ENCODE results near the gene LHFPL2. TPM values are rescaled to one million over a fixed set of nuclear protein-coding genes. Genes with fewer than 3 reads are reported as not detected.

Gene LHFPL2
- total and polyA plus RNA-seq, 2 of the 4 experiments (the other 2 are of a cell fraction) = 6.5 to 11.3 TPM

DNA sequence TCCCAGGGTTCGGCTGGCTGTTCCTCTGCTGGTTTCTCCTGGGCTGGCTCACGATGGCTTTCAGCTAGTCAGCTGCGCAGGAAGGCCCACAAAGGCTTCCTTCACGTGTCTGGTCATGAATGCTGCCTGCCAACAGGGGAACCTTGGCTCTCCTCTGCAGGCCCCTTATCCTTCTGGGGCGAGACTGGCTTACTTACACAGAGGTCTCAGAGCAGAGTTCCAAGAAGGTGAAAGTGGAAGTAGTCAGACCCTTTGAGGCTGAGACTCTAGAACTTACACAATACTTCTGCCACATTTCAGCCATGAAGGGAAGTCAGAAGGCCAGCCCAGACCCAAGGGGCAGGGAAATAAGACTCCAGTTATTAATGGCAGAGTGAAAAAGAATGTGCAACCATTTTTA, 99.5 kb downstream of the LHFPL2 start:
- Histone ChIP-seq H3K4me3 (ENCODE audit: insufficient read depth, low read depth, low read length) (no peak overlapping the region), H3K9me1 (ENCODE audit: insufficient read depth, low read length) (peaks cover 21% of the 10 kb centered on the region), H3K4ac (ENCODE audit: low read depth, low read length) (no peak overlapping the region), H4K91ac (ENCODE audit: insufficient read depth, low read depth, low read length) (peak overlapping the region; percentile 38; the same call in 1 of the 2 replicates), H3K27ac (ENCODE audit: insufficient read depth, low read length) (no peak overlapping the region), H3K56ac (ENCODE audit: extremely low read depth, insufficient read depth, low read length) (no peak overlapping the region), H3K4me1 (ENCODE audit: control insufficient read depth, insufficient read depth, low read length) (peaks cover 29% of the 10 kb centered on the region), H2AFZ (replicated peaks; ENCODE audit: low read length, poor library complexity) (no peak overlapping the region), H3K27me3 (ENCODE audit: control insufficient read depth, insufficient read depth, low read length) (no peaks in the 10 kb centered on the region), H3K4me2 (ENCODE audit: low read depth, low read length) (no peak overlapping the region), H3K18ac (ENCODE audit: low read depth, low read length) (peak overlapping the region; percentile 19), H2AK5ac (ENCODE audit: low read depth, low read length) (no peak overlapping the region; the same call in 1 of the 2 replicates), H4K20me1 (ENCODE audit: insufficient read depth, low read length) (peaks cover 19% of the 10 kb centered on the region; the same call in 1 of the 2 replicates), H2BK120ac (ENCODE audit: low read depth, low read length) (no peak overlapping the region), H3K9ac (ENCODE audit: low read depth, low read length) (no peak overlapping the region), H4K5ac (ENCODE audit: low read depth, low read length) (no peak overlapping the region), H2BK5ac (ENCODE audit: low read depth, low read length, poor library complexity, severe bottlenecking) (no peak overlapping the region), H2BK20ac (ENCODE audit: low read depth, low read length) (no peak overlapping the region; the same call in 1 of the 2 replicates), H3K79me1 (ENCODE audit: low read depth in 1 of 2, low read length in 2 of 2) (peaks cover 42 to 82% of the 10 kb centered on the region in 2 experiments), H2BK15ac (ENCODE audit: low read depth, low read length) (no peak overlapping the region), H4K8ac (ENCODE audit: low read depth in 2 of 2, low read length in 2 of 2) (no peak overlapping the region; a peak in 1 of 4 replicates), H3K14ac (replicated peaks; ENCODE audit: low read depth, low read length) (0 out of 2 replicates have a peak overlapping the region, but pooled peaks have one; percentile 23), H3K23ac (ENCODE audit: low read depth, low read length) (no peak overlapping the region), H3K36me3 (ENCODE audit: control insufficient read depth, insufficient read depth, low read length) (peaks cover 7% of the 10 kb centered on the region; the same call in 1 of the 2 replicates), H2AK9ac (replicated peaks; ENCODE audit: low read depth, low read length, poor library complexity) (peak overlapping the region; percentile 34), H3K9me3 (ENCODE audit: control insufficient read depth, insufficient read depth, low read length) (no peaks in the 10 kb centered on the region)
- DNase-seq (no peak), ATAC-seq (ENCODE audit: low read depth) (no peak)
- ChIA-PET POLR2A (ENCODE audit: unreplicated experiment) (no interaction called here), CTCF (interaction anchor here (1.8 kb wide), 1 partner anchor 11 kb away, joined by 4 read pairs; no protein-coding TSS in a partner anchor)
- BruUV-seq (replicated peaks) = no TSS peak
- WGBS, 2 experiments (ENCODE audit: extremely low coverage in 2 of 2, insufficient read length in 1 of 2) = 100% methylated on average over 3 of the region's 5 CpGs; no CpG with 5 or more reads in 1 of the 2 experiments
- in situ Hi-C loops (cut with MboI; ENCODE audit: low sequenced_read_pairs) = no loop called here
- intact Hi-C loops (cut with micrococcal nuclease) = loop anchor here (5.0 kb wide), 2 partner anchors 98 to 418 kb away; partner anchors contain the start of gene LHFPL2
- TF ChIP-seq MAFK (IDR thresholded peaks at IDR 0.05; ENCODE audit: low read depth, low read length) = no peak
- TF ChIP-seq FOS (IDR thresholded peaks at IDR 0.05; ENCODE audit: low read depth, low read length) = no peak
- no peak for TF ChIP-seq RFX5 (IDR thresholded peaks at IDR 0.05; ENCODE audit: low read depth, low read length)
- no peak for TF ChIP-seq RAD21 (IDR thresholded peaks at IDR 0.05; ENCODE audit: low read length)
- TF ChIP-seq POLR2A (IDR thresholded peaks at IDR 0.05; ENCODE audit: low read depth, low read length) = no peak
- TF ChIP-seq NFE2L2 (IDR thresholded peaks at IDR 0.05; ENCODE audit: low read depth, low read length) = no peak
- TF ChIP-seq, protein P1, sequence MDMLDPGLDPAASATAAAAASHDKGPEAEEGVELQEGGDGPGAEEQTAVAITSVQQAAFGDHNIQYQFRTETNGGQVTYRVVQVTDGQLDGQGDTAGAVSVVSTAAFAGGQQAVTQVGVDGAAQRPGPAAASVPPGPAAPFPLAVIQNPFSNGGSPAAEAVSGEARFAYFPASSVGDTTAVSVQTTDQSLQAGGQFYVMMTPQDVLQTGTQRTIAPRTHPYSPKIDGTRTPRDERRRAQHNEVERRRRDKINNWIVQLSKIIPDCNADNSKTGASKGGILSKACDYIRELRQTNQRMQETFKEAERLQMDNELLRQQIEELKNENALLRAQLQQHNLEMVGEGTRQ (IDR thresholded peaks at IDR 0.05; ENCODE audit: low read depth, low read length) = no peak
- TF ChIP-seq MXI1 (IDR thresholded peaks at IDR 0.05; ENCODE audit: borderline replicate concordance, low read depth, low read length) = no peak
- TF ChIP-seq, protein P2, sequence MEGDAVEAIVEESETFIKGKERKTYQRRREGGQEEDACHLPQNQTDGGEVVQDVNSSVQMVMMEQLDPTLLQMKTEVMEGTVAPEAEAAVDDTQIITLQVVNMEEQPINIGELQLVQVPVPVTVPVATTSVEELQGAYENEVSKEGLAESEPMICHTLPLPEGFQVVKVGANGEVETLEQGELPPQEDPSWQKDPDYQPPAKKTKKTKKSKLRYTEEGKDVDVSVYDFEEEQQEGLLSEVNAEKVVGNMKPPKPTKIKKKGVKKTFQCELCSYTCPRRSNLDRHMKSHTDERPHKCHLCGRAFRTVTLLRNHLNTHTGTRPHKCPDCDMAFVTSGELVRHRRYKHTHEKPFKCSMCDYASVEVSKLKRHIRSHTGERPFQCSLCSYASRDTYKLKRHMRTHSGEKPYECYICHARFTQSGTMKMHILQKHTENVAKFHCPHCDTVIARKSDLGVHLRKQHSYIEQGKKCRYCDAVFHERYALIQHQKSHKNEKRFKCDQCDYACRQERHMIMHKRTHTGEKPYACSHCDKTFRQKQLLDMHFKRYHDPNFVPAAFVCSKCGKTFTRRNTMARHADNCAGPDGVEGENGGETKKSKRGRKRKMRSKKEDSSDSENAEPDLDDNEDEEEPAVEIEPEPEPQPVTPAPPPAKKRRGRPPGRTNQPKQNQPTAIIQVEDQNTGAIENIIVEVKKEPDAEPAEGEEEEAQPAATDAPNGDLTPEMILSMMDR (conservative IDR thresholded peaks at IDR 0.05; ENCODE audit: low read depth, low read length) = no peak
- TF ChIP-seq, protein P3, sequence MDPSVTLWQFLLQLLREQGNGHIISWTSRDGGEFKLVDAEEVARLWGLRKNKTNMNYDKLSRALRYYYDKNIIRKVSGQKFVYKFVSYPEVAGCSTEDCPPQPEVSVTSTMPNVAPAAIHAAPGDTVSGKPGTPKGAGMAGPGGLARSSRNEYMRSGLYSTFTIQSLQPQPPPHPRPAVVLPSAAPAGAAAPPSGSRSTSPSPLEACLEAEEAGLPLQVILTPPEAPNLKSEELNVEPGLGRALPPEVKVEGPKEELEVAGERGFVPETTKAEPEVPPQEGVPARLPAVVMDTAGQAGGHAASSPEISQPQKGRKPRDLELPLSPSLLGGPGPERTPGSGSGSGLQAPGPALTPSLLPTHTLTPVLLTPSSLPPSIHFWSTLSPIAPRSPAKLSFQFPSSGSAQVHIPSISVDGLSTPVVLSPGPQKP (IDR thresholded peaks at IDR 0.05; ENCODE audit: borderline replicate concordance, low read depth, low read length) = no peak
- no peak for TF ChIP-seq BHLHE40 (IDR thresholded peaks at IDR 0.05; ENCODE audit: low read depth, low read length)
- no peak for TF ChIP-seq RCOR1 (IDR thresholded peaks at IDR 0.05; ENCODE audit: insufficient replicate concordance, low read length)
- no peak for TF ChIP-seq SMC3 (IDR thresholded peaks at IDR 0.05; ENCODE audit: low read depth, low read length)
- TF ChIP-seq CHD1 (IDR thresholded peaks at IDR 0.05; ENCODE audit: low read depth, low read length) = no peak
- no peak for TF ChIP-seq MAZ (IDR thresholded peaks at IDR 0.05; ENCODE audit: borderline replicate concordance, low read depth, low read length)
- no peak for TF ChIP-seq CEBPB (IDR thresholded peaks at IDR 0.05; ENCODE audit: low read depth, low read length)
- dilution Hi-C loops (cut with HindIII; ENCODE audit: low sequenced_read_pairs, unreplicated experiment) = no loop called here

All from IMR-90 (cell line).